A549 (cell line): ENCODE data around the gene KYNU. TPM values are rescaled to one million over a fixed set of nuclear protein-coding genes. Genes with fewer than 3 reads are reported as not detected.
"Not testable (repeated sequence)": the region's sequence is repeated elsewhere in the genome, so short reads cannot be mapped to it uniquely, and the experiment has no call there.

Experiments used
- ATAC-seq, 2 experiments: fragments of 200-7000 bp in 1 of 2; fragments of >200 bp in 1 of 2; cut with Nextera tagmentation in 1 of 2; cut with Tn5 transposase in 1 of 2; 3 replicates each; pipeline versions ENCODE4 v1.8.0 to v1.9.1; 2018 to 2020; ENCODE audit warnings: mild to moderate bottlenecking in 1 of 2, moderate library complexity in 1 of 2
- CTCF ChIA-PET: fragments of 300-600 bp; sonication (Branson Sonifier 250); formaldehyde crosslinking; extraction: SDS; loops from one replicate; lab custom pipeline; 2021; ENCODE audit warnings: antibody characterized with exemption, inconsistent platforms; lab: Yijun Ruan, JAX
- POLR2A ChIA-PET: fragments of 350-600 bp; formaldehyde crosslinking; extraction: SDS; loops from one replicate; lab custom pipeline; 2021; ENCODE audit warnings: antibody characterized with exemption, inconsistent platforms; lab: Yijun Ruan, JAX
- DNase-seq, 2 experiments: peaks; one replicate each; pipeline versions ENCODE4 v3.0.0 to v3.0.0-alpha.2; 2011 to 2016; ENCODE audit warnings: low read depth in 1 of 2, low spot score in 1 of 2
- FAIRE-seq: peaks from 2 replicates; lab custom pipeline; 2011; peaks lifted over from hg19 to GRCh38; lab: Jason Lieb, UNC
- H3K27ac ChIP-seq, 2 experiments: fragments of >200 bp; sonication (Bioruptor Twin); formaldehyde crosslinking; 3 replicates each; pipeline ENCODE4 v1.5.1; 2016 to 2017
- H3K4me1 ChIP-seq: fragments of >200 bp; sonication (Bioruptor Twin); formaldehyde crosslinking; 3 replicates; pipeline ENCODE4 v1.6.1; 2016
- H3K4me2 ChIP-seq: fragments of >200 bp; sonication (Bioruptor Twin); formaldehyde crosslinking; 3 replicates; pipeline ENCODE4 v1.6.1; 2016
- H3K4me3 ChIP-seq: fragments of >200 bp; sonication (Bioruptor Twin); formaldehyde crosslinking; 3 replicates; pipeline ENCODE4 v1.5.1; 2016
- H3K9me3 ChIP-seq: fragments of >200 bp; sonication (Bioruptor Twin); formaldehyde crosslinking; 3 replicates; pipeline ENCODE4 v1.6.1; 2016
- BCL3 ChIP-seq: fragments of >200 bp; sonication (Bioruptor Twin); formaldehyde crosslinking; IDR thresholded peaks from 3 replicates; pipeline ENCODE4 v1.6.1; 2016
- BHLHE40 ChIP-seq: IDR thresholded peaks from 2 replicates; pipeline ENCODE4 v1.6.1; 2012; ENCODE audit warnings: low read depth, low read length, inconsistent platforms
- CBX8 ChIP-seq: fragments of 200-600 bp; sonication (generic); IDR thresholded peaks from 2 replicates; pipeline ENCODE4 v1.6.1; 2016
- CTCF ChIP-seq: fragments of >200 bp; sonication (Bioruptor Twin); formaldehyde crosslinking; IDR thresholded peaks from 3 replicates; pipeline ENCODE4 v1.5.1; 2016
- E2F6 ChIP-seq: IDR thresholded peaks from 2 replicates; pipeline ENCODE4 v1.6.1; 2012; ENCODE audit warnings: low read depth, borderline replicate concordance
- EHMT2 ChIP-seq: fragments of 200-600 bp; sonication (generic); IDR thresholded peaks from 2 replicates; pipeline ENCODE4 v1.6.1; 2016; ENCODE audit warnings: antibody characterized with exemption, low read depth, mild to moderate bottlenecking, moderate library complexity
- HDAC2 ChIP-seq: fragments of 200-600 bp; sonication (generic); IDR thresholded peaks from 2 replicates; pipeline ENCODE4 v1.6.1; 2016
- HES2 ChIP-seq: fragments of >200 bp; sonication (Bioruptor Twin); formaldehyde crosslinking; IDR thresholded peaks from 2 replicates; pipeline ENCODE4 v1.6.1; 2016
- HMGXB4 ChIP-seq: fragments of 250-450 bp; sonication (Bioruptor Pico); IDR thresholded peaks from 2 replicates; pipeline ENCODE4 v1.5.0; 2021; ENCODE audit warnings: mild to moderate bottlenecking, moderate library complexity, borderline replicate concordance
- HOXB13 ChIP-seq: fragments of 250-450 bp; sonication (Bioruptor Pico); IDR thresholded peaks from 2 replicates; pipeline ENCODE4 v1.5.0; 2020; ENCODE audit warnings: low read depth, mild to moderate bottlenecking, moderate library complexity
- JUN ChIP-seq, 2 experiments: fragments of >200 bp; sonication (Bioruptor Twin); formaldehyde crosslinking; IDR thresholded peaks; 2 replicates in 1 of 2; 3 replicates in 1 of 2; pipeline ENCODE4 v1.6.1; 2016 to 2017
- JUNB ChIP-seq: fragments of >200 bp; sonication (Bioruptor Twin); formaldehyde crosslinking; IDR thresholded peaks from 2 replicates; pipeline ENCODE4 v1.6.1; 2016
- KDM5A ChIP-seq: fragments of 200-600 bp; sonication (generic); IDR thresholded peaks from 2 replicates; pipeline ENCODE4 v1.6.1; 2016; ENCODE audit warnings: antibody characterized with exemption, mild to moderate bottlenecking
- MAZ ChIP-seq: fragments of 150-350 bp; IDR thresholded peaks from 2 replicates; pipeline ENCODE4 v1.6.1; 2014; ENCODE audit warnings: antibody characterized with exemption, low read depth, low read length, borderline replicate concordance
- RAD21 ChIP-seq, 2 experiments: fragments of >200 bp in 1 of 2; sonication (Bioruptor Twin) in 1 of 2; formaldehyde crosslinking in 1 of 2; IDR thresholded peaks in 1 of 2; conservative IDR thresholded peaks in 1 of 2; 2 replicates in 1 of 2; 3 replicates in 1 of 2; pipeline ENCODE4 v1.6.1; 2012 to 2018; ENCODE audit warnings: inconsistent platforms in 1 of 2
- REST ChIP-seq: fragments of 200-600 bp; sonication (generic); IDR thresholded peaks from 2 replicates; pipeline ENCODE4 v1.6.1; 2016; ENCODE audit warnings: antibody characterized with exemption, mild to moderate bottlenecking, moderate library complexity
- ZC3H11A ChIP-seq: fragments of 450-650 bp; IDR thresholded peaks from 2 replicates; pipeline ENCODE4 v1.6.1; 2014; ENCODE audit warnings: antibody characterized with exemption, mild to moderate bottlenecking
- ZSCAN20 ChIP-seq: fragments of 250-450 bp; sonication (Bioruptor Pico); IDR thresholded peaks from 2 replicates; pipeline ENCODE4 v1.8.0; 2022; ENCODE audit warnings: mild to moderate bottlenecking, moderate library complexity
- WGBS: methylation state at CpG from one replicate; pipeline ENCODE4 v1.1.6; 2017; ENCODE audit errors: missing lambda C conversion rate; 5-methylcytosine and 5-hydroxymethylcytosine counted together
- polyA plus RNA-seq, 4 experiments: library from polyadenylated mRNA; depleted of rRNA in 3 of 4; stranded (reverse); fragments of >200 nt; fragmentation: RNase III in 1 of 4; extraction: RNeasy Plus Mini Kit Qiagen cat#74134 plus additional on column Dnase treatment in 1 of 4; gene quantifications; 2 replicates in 3 of 4; 3 replicates in 1 of 4; pipeline ENCODE4 v1.2.3, GENCODE V29; 2011 to 2017

Gene KYNU
- polyA plus RNA-seq, 2 of the 4 experiments (the other 2 are of a cell fraction), result 302 to 324 TPM

- no peak for TF ChIP-seq CTCF
- TF ChIP-seq KDM5A, result no peak
- TF ChIP-seq JUNB, result peak; percentile 63
- no peak for TF ChIP-seq HMGXB4 (CRISPR knock-in tag)
- TF ChIP-seq BCL3, result no peak
- TF ChIP-seq EHMT2, result no peak
- TF ChIP-seq HDAC2, result no peak
- TF ChIP-seq CBX8, result no peak
- TF ChIP-seq E2F6, result no peak
- TF ChIP-seq RAD21 (conservative IDR thresholded peaks at IDR 0.05 in 1 of 2, IDR thresholded peaks at IDR 0.05 in 1 of 2), result no peak; a peak in 1 of 5 replicates
- TF ChIP-seq ZSCAN20 (CRISPR knock-in tag), result peak; percentile 69
- TF ChIP-seq MAZ, result no peak
- TF ChIP-seq JUN (IDR thresholded peaks at IDR 0.05), result peak in 1 of 2 experiments; percentile 89; a peak in 1 of 5 replicates
- 0 out of 2 replicates have a peak, but pooled peaks have one; percentile 18 for TF ChIP-seq HOXB13 (CRISPR knock-in tag)
- TF ChIP-seq HES2, result no peak
- no peak for TF ChIP-seq REST
- no peak for TF ChIP-seq BHLHE40
- TF ChIP-seq, all 56 proteins: peak for 13
These were observed 13.9 kb upstream of the KYNU start (continued) for GRCh38 chr2:142863485-142863961.

GRCh38 chr2:142864605-142865004, 12.9 kb upstream of the KYNU start:
- H3K4me2 ChIP-seq, result peak overlapping the region; percentile 77; the same call in 2 of the 3 replicates
- CTCF ChIA-PET, result interaction anchor here (1.2 kb wide), 1 partner anchor 17 kb away, joined by 4 read pairs; no protein-coding TSS in a partner anchor
- FAIRE-seq, ATAC-seq, H3K4me3 ChIP-seq, H3K9me3 ChIP-seq, DNase-seq: not testable (repeated sequence)
- WGBS, result 92% methylated on average over 2 of the region's 2 CpGs
- peak overlapping the region; percentile 92 to 99 for H3K27ac ChIP-seq
- peak; percentile 22; the same call in 1 of the 2 replicates for TF ChIP-seq ZC3H11A
- peaks cover 87% of the 10 kb centered on the region for H3K4me1 ChIP-seq
- POLR2A ChIA-PET, result interaction anchor here (2.0 to 2.3 kb wide), 2 partner anchors 8 to 10 kb away, joined by 9 to 11 read pairs; no protein-coding TSS in a partner anchor
